ENCODE results near the gene CHRFAM7A. TPM values are rescaled to one million over a fixed set of nuclear protein-coding genes. Genes with fewer than 3 reads are reported as not detected.
"Not testable (repeated sequence)": the region's sequence is repeated elsewhere in the genome, so short reads cannot be mapped to it uniquely, and the experiment has no call there.

Gene CHRFAM7A
- total and polyA plus RNA-seq, 8 donors = 0.33 to 2.5 (median 1.4) TPM

DNA sequence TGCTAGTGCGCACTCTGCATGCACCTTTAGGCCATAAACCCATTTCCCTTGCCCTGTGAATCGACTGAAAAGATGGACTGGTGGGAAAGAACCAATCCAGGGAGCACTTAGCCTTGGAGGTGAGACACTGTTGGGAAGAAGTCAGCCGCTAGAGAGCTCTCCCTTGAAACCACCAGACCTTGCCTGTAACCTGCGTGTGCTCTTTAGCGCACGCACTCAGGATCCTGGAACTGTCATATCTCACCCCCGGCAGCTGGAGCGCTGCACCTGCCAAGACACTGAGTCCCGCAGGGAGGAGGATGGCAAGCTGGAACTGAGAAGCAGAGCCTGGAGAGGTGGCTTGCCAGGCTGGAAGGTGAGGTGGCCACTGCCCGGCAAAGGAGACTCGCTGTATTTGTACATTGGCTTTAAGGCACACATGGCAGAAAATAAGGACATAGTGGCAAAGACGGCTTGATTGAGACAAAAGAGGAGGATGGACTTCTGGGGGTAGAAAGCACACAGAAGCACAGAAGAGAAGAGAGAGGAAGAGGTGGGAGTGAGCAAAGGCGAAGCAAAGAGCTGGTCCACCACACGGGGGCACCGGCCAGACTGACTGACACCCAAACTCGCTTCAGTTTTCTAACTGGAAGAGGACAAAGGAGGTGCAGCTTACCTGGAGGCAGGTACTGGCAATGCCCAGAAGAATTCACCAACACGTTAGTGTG lies 16.8 kb downstream of the CHRFAM7A start:
- DNase-seq; H3K27me3 ChIP-seq; H3K27ac ChIP-seq; H3K9me3 ChIP-seq; H3K36me3 ChIP-seq; H3K4me3 ChIP-seq; intact Hi-C loops (cut with DNase I); FAIRE-seq; H3K4me1 ChIP-seq: not testable (repeated sequence)
- WGBS, 2 donors = no CpG with 5 or more reads among the region's 17 CpGs
- ATAC-seq = peak in 2 of 4 donors; percentile 75 to 79

DNA sequence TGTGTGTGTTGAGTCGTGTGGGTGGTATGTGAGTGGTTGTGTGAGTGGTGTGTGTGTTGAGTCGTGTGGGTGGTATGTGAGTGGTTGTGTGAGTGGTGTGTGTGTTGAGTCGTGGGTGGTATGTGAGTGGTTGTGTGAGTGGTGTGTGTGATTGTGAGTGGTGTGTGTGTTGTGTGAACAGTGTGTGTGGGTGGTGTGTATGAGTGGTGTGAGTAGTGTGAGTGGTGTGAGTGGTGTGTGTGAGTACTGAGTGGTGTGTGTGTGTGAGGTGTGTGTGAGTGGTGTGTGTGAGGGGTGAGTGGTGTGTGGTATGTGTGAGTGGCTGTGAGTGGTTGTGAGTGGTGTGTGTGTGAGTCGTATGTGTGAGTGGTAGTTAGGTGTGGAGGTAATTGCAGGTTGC lies 17.5 kb downstream of the CHRFAM7A start:
- DNase-seq (peak in 1 of 6 donors; percentile 2), ATAC-seq (peak in 2 of 4 donors; percentile 18 to 31)
- H3K9me3 ChIP-seq; H3K36me3 ChIP-seq; intact Hi-C loops (cut with DNase I); H3K27ac ChIP-seq; H3K4me1 ChIP-seq; FAIRE-seq; H3K4me3 ChIP-seq; H3K27me3 ChIP-seq: not testable (repeated sequence)
- 17 to 37% methylated on average over 2 to 3 of the region's 4 CpGs for WGBS, 2 donors

DNA sequence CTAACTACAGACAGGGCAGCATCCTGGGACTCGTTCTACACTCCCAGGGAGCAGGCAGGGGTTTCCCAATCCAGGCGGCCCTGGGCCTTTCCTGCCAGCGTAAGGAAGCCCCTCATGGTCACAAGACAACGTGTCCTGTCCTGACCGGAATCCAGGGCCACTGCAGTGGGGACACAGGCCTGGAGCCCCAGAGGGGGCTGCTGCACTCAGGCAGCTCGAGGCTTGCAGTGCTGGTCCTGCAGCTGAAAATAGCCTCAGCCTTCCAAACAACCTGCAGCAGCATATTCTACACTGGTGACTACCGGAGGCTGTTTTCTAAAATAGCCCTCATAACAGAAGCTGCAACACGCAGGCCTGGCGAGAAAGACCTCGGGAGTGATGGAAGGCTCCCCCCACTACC lies 18.5 kb downstream of the CHRFAM7A start:
- WGBS, 2 donors = 60 to 74% methylated on average over 3 of the region's 10 CpGs
- ATAC-seq; H3K4me3 ChIP-seq; H3K36me3 ChIP-seq; H3K27ac ChIP-seq; H3K27me3 ChIP-seq; FAIRE-seq; intact Hi-C loops (cut with DNase I); H3K9me3 ChIP-seq; H3K4me1 ChIP-seq: not testable (repeated sequence)
- peak in 1 of 6 donors; percentile 6 for DNase-seq

DNA sequence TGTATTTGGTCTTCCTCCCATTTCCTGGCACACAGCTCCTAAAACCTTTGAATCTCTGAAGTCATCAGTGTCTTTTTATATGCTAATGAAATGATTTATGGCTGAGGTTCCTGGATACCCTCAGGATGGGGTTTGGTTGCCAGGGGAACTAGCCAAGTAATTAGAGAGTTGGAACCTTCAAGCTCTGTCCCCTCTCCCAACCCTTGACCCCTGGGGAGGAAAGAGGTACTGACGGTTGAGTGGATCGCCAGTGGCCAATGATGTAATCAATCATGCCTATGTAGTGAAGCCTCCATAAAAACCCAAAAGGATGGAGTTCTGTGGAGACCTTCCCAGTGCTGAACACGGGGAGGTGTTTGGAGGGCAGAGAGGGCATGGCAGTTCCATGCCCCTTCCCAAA lies 25.1 kb downstream of the CHRFAM7A start:
- FAIRE-seq; H3K36me3 ChIP-seq; H3K9me3 ChIP-seq; ATAC-seq; DNase-seq; H3K27me3 ChIP-seq; H3K27ac ChIP-seq; H3K4me3 ChIP-seq; H3K4me1 ChIP-seq; intact Hi-C loops (cut with DNase I): not testable (repeated sequence)
- WGBS, 2 donors = no CpG with 5 or more reads among the region's 3 CpGs

DNA sequence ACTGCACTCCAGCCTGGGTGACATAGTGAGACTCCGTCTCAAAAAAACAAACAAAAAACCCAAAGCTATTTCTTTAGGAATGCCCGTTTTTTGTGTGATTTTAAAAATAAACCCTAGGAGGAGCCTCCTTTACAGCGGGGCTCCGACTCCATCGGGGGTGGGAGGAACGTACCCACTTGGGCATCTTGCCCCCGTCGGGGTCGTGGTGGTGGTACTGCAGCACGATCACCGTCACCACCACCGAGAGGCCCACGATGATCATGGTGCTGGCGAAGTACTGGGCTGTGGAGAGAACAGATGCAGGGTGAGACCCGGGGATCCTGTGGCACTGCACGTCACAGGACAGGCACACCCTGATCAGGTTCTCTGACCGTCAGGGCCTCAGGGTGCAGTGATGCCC lies 26.1 kb downstream of the CHRFAM7A start:
- H3K9me3 ChIP-seq; H3K27me3 ChIP-seq; ATAC-seq; FAIRE-seq; H3K4me1 ChIP-seq; intact Hi-C loops (cut with DNase I); H3K4me3 ChIP-seq; H3K36me3 ChIP-seq; H3K27ac ChIP-seq: not testable (repeated sequence)
- 90 to 94% methylated on average over 13 to 14 of the region's 17 CpGs for WGBS, 2 donors
- DNase-seq = peak in 2 of 6 donors; percentile 7 to 31

DNA sequence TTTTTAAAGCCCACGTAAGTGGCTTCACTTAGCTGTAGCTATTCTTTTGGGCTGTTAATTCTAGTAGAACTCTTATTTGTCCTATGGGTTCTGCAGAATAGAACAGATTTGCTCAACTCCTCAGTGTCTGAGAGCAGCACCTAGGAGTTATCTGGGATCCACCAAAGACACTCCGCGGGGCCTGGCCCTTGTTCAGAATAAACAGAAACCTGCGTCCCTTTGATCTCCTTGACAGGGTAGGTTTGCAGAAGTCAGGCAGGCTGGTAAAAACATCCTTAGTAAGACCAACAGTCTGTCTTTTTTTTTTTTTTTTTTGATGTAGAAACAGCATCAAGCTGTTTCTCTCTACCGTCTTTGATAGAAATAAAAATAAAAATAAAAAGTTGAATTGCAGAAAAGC lies 31.9 kb downstream of the CHRFAM7A start:
- H3K4me1 ChIP-seq; H3K27me3 ChIP-seq; DNase-seq; H3K27ac ChIP-seq; H3K36me3 ChIP-seq; FAIRE-seq; H3K9me3 ChIP-seq; intact Hi-C loops (cut with DNase I); H3K4me3 ChIP-seq; ATAC-seq: not testable (repeated sequence)
- WGBS, 2 donors = 71 to 95% methylated on average over 1 to 3 of the region's 5 CpGs

DNA sequence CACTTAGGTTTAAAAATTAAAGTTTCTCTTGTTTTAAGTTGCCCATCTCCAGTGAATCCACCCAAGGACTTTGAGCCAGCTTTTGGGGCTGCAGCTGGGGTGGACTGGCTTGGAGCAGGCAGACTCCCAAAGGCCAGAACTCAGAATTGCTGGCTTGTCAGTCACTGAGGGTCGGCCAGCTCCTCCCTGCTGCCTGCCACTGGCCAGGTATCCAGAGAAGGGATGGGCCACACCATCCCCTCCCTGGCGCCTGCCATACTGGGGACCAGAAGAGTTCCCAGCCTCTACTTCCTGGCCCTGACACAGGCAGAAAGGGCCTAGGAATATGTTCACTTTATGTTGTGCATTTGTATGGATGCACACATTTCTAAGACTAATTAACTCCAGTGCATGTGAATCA lies 32.4 kb downstream of the CHRFAM7A start:
- ATAC-seq; intact Hi-C loops (cut with DNase I): not testable (repeated sequence)

DNA sequence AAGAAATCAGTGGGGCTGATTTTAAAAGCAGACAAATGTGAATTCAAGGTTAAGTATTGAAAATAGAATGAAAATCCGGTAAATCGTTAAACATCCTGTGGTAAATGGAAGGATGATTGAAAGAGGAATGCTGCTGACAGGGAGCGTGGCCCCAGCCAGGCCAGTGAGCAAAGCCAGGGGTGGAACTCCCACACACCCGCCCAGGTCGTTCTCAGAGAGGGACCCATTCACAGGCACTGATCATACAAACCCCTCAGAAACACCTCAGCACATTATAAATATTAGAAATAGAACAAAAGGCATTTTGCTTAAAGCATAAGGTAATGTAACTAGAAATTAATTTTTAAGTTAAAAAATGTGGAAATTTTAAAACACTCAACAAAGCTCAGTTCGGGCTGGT lies 38.3 kb downstream of the CHRFAM7A start:
- H3K4me3 ChIP-seq; H3K4me1 ChIP-seq; H3K27me3 ChIP-seq; H3K9me3 ChIP-seq; intact Hi-C loops (cut with DNase I); H3K36me3 ChIP-seq; DNase-seq; FAIRE-seq; H3K27ac ChIP-seq; ATAC-seq: not testable (repeated sequence)
- 52 to 69% methylated on average over 3 of the region's 6 CpGs for WGBS, 2 donors

More for the DNA sequence above, 32.4 kb downstream of the CHRFAM7A start:
- whole genome bisulfite sequencing, 2 donors = no CpG with 5 or more reads among the region's 2 CpGs
- not testable (repeated sequence) for H3K4me1 ChIP-seq, H3K36me3 ChIP-seq, FAIRE-seq, H3K4me3 ChIP-seq, DNase-seq, H3K27me3 ChIP-seq, H3K27ac ChIP-seq, H3K9me3 ChIP-seq

DNA sequence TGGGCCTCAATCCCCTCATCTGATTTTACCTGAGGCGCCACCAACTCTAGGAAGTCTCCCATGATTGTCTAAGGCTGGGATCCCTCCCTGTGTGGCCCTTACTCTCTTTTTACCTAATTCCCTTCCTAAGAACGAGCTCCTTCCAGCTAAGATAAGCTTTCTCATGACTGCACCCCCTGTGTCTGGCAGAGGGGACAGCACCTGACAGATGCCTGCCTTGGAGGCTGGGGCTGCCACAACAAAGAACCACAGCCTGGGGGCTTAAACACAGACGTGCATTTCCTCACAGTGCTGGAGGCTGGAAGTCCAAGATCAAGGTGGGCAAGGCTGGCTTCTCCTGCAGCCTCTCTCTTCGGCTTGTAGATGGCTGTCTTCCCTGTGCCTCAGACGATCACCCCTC lies 43.5 kb downstream of the CHRFAM7A start:
- FAIRE-seq; H3K27ac ChIP-seq; H3K4me1 ChIP-seq; H3K27me3 ChIP-seq; DNase-seq; intact Hi-C loops (cut with DNase I); H3K4me3 ChIP-seq; ATAC-seq; H3K9me3 ChIP-seq; H3K36me3 ChIP-seq: not testable (repeated sequence)
- WGBS, 2 donors = no CpG with 5 or more reads among the region's 5 CpGs

DNA sequence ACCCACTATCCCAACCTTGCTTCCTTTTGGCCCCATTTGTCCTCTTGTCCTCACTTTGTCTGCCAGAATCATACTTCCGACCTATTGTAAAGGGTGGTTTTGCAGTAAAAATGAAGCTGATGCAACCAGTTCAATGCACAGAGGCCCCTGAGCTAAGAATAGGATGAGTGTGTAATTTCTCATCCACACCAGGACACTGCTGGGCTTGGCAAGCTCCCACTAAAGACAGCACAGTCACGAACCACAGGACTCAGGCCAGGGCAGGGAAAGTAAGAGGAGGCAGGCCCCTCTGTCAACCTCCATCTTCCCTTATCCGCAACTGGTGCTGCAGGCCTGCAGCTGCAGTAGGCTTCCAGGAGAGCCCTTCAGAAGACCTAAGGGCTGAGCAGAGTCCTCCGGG lies 56.8 kb downstream of the CHRFAM7A start:
- ATAC-seq; intact Hi-C loops (cut with DNase I); DNase-seq; H3K9me3 ChIP-seq; FAIRE-seq; H3K4me3 ChIP-seq; H3K27ac ChIP-seq; H3K36me3 ChIP-seq; H3K4me1 ChIP-seq; H3K27me3 ChIP-seq: not testable (repeated sequence)
- no CpG with 5 or more reads among the region's 4 CpGs for WGBS, 2 donors

DNA sequence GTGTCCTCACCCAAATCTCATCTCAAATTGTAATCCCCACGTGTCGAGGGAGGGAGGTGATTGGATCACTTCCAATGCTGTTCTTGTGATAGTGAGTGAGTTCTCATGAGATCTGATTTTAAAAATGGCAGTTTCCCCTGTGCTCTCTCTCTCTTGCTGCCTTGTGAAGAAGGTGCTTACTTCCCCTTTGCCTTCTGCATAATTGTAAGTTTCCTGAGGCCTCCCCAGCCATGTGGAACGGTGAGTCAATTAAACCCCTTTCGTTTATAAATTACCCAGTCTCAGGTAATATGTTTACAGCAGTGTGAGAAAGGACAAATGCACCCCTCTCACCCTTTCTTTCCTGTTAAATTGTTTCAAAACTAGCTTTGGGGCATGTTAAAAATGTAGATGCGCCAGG lies 59.2 kb downstream of the CHRFAM7A start:
- WGBS, 2 donors = 55% methylated on average over 2 of the region's 5 CpGs
- H3K4me3 ChIP-seq; ATAC-seq; H3K4me1 ChIP-seq; DNase-seq; H3K9me3 ChIP-seq; H3K36me3 ChIP-seq; H3K27ac ChIP-seq; H3K27me3 ChIP-seq; intact Hi-C loops (cut with DNase I); FAIRE-seq: not testable (repeated sequence)

DNA sequence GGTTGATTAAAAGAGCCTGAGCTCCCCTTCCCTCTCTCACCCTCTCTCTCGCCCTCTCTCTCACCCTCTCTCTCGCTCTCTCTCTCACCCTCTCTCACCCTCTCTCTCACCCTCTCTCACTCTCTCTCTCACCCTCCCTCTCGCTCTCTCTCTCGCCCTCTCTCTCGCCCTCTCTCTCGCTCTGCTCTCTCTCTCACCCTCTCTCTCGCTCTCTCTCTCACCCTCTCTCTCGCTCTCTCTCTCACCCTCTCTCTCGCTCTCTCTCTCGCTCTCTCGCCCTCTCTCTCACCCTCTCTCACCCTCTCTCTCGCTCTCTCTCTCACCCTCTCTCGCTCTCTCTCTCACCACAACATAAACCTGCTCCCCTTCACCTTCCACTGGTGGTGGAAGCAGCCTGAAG lies 67.2 kb downstream of the CHRFAM7A start:
- H3K27ac ChIP-seq; H3K36me3 ChIP-seq; DNase-seq; H3K27me3 ChIP-seq; ATAC-seq; H3K4me1 ChIP-seq; intact Hi-C loops (cut with DNase I); FAIRE-seq; H3K4me3 ChIP-seq; H3K9me3 ChIP-seq: not testable (repeated sequence)
- WGBS, 2 donors = 82 to 85% methylated on average over 12 to 13 of the region's 13 CpGs

DNA sequence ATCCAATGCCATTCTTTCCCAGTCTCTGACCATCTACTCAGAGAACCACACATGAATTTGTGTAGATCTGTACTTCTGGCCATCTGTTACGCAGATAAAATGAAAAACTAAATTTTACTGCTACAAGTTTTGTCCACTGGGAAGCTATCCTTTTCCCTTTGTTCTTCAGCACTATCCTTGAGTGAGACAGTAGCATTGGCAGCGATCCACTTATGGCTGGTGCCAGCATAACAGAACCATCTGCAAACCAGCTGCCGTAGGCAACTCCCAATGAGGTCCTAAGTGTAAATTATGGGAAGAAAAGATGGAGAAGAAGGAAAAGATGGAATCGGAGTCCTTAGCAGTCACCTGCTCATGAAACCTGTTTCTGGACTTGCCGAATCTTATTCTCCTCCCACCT lies 72.3 kb downstream of the CHRFAM7A start:
- DNase-seq; H3K27me3 ChIP-seq; H3K4me3 ChIP-seq; ATAC-seq; H3K4me1 ChIP-seq; H3K9me3 ChIP-seq; H3K36me3 ChIP-seq; intact Hi-C loops (cut with DNase I); FAIRE-seq; H3K27ac ChIP-seq: not testable (repeated sequence)
- WGBS, 2 donors = no CpG with 5 or more reads among the region's 5 CpGs

All from pancreas (tissue), 10 donors.